ENCODE results near the gene TIMM44.
"Not testable (repeated sequence)": the region's sequence is repeated elsewhere in the genome, so short reads cannot be mapped to it uniquely, and the experiment has no call there.

Gene TIMM44

DNA sequence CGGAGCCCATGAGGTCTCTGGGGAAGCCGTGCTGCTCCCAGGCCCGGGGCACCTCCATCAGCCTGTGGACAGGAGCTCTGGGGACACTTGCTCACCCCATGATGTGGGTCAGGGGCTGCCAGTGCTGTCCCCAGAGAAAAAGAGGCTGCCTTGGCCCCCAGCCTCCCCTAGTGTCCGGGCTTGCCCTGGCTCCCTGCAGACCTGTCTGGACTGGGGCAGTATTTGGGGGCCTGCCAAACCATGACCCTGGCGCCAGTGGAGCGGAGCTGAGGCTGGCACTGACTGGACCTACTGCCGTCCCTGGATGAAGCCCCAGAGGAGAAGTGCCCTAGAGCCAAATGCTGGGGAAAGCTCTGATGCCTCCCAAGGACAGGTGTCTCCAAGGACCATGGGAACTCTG, 31.6 kb upstream of the TIMM44 start:
- no peak for DNase-seq

GRCh38 chr19:7973883-7974282, 30.4 kb upstream of the TIMM44 start:
- DNase-seq, result no peak

DNA sequence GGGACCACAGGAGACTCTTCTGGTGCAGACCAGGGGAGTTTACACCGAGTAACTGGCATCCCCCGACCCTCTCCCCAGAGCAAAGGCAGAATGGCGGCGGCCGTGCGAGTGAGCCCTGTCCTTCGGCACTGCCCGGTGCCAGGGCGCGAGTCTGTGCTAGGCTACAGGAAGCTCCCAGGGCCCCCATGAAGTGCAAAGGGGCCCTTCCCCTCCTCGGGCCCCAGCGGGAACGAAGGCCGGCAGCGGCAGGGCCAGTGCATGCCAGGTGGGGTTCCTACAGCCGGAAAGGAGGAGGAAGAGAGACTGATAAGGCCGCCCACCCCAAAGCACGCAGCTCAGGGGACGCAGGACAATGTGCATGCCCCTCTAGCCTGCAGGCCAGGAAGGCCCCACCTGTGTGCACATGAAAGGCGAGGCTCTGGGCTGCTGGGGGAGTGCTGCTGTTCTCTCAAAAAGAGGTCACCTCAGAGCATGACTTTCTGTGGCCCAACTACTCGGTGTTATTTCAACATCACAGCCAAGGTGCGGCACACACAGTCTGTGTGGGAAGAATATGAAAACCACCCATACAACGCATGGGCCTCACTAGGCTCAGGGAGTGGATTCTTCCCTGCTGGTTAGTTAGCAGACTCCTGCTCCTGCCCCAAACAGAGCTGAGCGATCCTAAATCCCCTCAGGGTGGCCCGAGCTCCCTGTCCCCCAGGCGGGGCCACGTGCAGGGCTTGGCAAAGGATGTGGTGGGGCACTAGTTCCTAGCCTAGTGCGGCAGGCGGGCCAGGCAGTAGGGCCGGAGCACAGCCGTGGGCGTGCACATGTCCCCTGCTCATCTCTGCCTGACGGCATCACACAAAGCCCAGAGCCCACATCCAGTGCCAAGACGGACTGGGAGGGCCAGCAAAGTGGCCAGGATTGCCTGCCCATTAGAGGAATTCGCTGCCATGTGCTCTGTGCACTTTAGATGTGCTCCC, 28.4 kb upstream of the TIMM44 start:
- DNase-seq, result no peak

GRCh38 chr19:7970716-7971448, 27.4 kb upstream of the TIMM44 start:
- DNase-seq, result peak; percentile 10

GRCh38 chr19:7969555-7969939, 26.1 kb upstream of the TIMM44 start:
- no peak for DNase-seq

GRCh38 chr19:7968796-7969554, 25.5 kb upstream of the TIMM44 start:
- DNase-seq, result no peak

DNA sequence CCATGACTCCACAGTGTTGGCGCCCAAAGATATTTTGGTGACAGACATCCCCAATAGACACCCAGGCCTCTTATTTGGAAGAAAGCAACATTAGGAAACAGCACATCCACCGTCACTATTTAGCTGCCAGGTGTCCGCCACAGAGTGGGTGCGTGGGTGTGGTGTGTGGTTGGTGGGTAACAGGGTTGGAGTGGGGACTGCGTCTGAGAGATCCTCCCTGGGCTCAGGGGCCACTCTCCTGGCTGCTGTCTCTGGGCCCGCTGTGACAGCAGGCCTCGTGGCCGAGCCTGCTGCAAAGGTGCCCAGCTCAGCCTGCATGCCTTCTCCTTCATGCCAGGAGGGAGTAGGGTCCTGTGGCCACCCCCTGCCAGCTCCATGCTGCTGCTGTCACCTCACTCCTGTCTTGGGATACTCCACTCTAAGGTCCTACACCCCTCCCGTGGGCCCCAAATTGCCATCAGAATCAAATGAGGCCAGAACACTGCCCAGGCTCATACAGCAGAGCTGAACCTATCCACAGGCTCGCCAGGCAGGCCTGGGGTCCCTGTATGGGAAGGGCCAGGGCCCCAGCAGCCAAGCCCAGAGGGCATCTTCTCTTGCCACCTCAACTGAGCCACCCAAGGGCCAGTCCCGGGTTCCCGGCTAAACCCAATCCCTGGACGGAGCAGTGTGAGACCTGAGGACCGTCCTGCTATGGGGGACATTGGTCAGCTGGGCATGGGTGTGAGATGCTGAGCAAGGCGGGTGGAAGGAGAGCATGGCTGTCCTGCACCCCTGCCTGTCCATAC, 24.7 kb upstream of the TIMM44 start:
- no peak for DNase-seq

- DNase-seq, result no peak
These were observed 22.6 kb upstream of the TIMM44 start for GRCh38 chr19:7965921-7966665.

DNA sequence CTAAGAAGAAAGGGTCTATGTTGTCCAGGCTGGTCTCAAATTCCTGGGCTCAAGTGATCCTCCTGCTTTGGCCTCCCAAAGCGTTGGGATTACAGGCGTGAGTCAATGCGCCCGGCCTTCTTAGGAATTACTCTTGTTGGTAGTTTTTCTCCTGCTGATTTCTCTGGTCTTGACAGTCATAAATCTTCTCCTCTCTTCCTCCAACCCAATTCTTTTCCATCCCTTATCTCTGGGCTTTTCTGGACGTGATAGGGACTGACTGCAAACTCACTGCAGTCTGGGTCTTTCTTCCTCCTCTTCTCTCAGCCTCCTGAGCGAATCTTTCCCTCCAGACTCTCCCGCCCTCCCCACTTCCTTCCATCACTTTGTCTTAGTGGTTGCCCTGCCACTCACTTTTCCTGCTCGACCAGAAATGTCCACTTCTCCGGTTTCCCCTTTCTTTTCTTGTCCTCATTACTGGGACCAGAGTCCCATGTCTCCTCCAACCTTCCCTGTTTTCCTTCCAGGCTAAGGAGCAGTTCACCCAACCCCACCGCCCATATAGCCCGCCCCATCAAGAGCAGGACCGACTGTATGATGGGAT, 21.9 kb upstream of the TIMM44 start:
- DNase-seq, result no peak

DNA sequence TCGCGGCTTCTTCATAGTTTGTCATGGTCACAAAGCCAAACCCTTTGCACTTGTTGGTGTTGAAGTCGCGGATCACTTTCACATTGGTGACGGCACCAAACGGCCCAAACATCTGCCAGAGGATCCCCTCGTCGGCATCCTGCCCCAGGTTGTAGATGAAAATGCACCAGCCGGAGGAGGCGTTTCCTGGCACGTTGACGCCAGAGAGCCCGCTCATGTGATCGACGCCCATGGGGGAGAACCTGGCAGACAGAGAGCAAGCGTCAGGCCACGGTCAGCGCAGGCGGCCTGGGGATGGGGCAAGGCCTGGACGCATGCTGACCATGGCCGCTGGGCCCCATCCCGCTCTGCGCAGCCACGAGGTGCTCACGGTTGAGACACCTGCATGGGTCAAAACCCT, 20.1 kb upstream of the TIMM44 start:
- DNase-seq, result no peak

- DNase-seq, result no peak
These were observed 19.3 kb upstream of the TIMM44 start for GRCh38 chr19:7962644-7963268.

DNA sequence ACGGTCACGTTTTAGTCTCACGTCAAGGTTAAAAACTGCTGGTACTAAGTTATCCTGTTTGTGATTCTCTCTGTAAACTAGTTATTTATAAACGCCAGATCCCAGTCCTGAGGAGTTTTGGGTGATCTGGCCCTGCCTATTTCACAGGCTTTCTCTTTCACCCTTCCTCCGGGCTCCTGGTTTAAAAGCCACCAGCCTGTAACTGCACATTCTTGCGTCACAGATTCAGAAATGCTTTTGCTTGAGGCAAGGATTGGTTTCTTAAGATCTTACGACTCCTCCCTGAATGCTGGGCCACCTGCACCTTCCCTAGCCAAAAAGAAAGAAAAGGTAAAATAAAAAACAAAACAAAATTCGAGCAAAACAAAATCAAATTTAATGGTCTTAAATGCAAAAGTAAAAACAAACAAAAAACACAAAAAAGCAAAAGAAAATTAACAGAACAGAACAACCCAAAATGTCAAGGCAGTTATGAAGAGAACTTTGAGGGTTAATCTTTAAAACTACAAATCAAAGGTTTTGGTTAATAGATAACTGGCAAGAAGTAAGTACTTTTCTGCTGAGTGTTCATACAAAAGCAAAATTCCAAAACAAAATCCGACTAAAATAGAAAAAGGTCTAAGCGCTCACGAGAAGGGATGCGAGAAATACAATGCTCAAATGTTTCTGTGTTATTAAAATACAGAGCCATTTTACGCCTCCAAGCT, 18.6 kb upstream of the TIMM44 start:
- no peak for DNase-seq

DNA sequence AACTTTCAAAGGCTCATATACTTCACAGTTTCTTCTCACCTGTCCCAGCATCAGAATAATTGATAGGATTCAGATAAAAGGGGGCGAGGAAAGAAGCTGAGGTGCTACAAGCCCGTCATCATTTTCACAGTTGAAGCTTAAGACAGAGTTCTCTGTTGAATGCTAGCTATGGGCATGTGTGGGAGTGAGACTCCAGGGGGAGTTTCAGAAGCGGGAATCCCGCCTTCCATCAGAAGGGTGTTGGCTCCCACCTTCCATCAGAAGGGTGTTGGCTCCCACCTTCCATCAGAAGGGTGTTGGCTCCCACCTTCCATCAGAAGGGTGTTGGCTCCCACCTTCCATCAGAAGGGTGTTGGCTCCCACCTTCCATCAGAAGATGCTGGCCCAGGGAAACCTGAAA, 17.6 kb upstream of the TIMM44 start:
- not testable (repeated sequence) for DNase-seq

DNA sequence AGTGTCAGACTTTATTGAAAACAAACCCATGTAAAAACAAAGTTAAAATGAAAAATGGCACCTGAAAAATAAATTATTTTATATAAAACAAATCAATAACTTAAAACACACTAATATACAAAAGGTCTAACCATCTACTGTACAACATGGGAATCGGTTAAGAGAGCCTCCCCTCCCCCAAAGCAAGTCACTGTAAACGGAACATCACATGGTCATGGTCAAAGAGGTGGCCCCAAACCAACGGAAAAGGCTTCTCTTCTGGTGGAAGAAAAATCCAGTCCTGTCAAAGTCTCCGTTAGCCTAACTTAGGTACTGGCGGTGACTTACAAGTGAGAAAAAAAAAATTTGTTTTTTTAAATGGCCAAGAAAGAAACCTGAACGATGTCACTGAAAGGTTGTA, 15.7 kb upstream of the TIMM44 start:
- no peak for DNase-seq

GRCh38 chr19:7955696-7956095, 12.2 kb upstream of the TIMM44 start:
- no peak for DNase-seq

DNA sequence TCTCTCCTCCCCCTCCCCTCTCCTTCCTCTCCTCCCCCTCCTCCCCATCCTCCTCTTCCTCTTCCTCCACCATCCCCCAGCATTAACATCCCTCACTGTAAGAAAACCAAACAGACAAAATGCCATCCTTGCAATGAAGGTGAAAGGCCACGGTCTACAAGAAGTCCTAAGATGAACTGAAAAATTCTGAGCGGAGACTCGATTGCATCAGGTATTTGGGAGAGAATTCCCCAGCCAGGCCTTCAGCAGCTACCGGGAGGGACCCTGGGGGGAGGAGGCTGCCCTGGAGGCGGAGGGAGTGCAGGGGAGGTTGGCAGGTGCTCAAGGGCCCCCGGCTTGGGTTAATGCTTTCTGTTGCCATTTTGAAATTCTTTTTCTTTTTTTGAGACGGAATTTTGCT, 10.1 kb upstream of the TIMM44 start:
- no peak for DNase-seq

DNA sequence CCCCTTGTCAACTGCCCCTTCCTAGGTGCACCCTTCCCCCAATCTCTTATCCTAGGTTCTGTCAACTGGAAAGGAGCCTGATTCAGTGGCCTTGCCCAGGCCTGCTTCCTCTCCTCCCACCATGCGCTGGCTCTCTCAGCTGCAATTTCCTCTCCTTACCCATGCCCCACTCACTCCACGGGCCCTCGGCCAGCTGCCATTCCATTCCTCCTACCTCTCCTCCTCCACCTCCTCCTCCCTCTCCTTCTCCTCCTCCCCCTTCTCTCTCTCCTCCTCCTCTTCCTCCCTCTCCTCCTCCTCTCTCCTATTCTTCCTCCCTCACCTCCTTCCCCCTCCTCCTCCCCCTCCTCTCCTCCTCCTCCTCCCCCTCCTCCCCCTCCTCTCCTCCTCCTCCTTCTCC, 9.6 kb upstream of the TIMM44 start:
- no peak for DNase-seq

DNA sequence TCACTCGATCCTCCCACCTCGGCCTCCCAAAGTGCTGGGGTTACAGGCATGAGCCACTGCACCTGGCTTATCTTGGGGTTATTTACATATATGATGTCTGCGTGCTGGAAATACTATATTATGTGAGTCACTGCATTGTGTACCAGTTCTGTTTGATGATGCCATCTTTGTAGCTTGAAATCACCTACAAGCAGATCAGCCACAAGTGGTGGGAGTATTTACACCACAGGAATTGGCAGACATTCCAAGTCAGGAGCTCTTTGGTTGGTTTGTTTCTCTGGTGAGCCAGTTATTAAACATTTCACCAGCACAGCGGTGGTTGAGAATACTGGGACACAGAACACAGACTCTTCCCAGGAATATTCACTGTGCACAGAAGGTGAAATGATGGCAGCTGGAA, 4.5 kb upstream of the TIMM44 start:
- no peak for DNase-seq

DNA sequence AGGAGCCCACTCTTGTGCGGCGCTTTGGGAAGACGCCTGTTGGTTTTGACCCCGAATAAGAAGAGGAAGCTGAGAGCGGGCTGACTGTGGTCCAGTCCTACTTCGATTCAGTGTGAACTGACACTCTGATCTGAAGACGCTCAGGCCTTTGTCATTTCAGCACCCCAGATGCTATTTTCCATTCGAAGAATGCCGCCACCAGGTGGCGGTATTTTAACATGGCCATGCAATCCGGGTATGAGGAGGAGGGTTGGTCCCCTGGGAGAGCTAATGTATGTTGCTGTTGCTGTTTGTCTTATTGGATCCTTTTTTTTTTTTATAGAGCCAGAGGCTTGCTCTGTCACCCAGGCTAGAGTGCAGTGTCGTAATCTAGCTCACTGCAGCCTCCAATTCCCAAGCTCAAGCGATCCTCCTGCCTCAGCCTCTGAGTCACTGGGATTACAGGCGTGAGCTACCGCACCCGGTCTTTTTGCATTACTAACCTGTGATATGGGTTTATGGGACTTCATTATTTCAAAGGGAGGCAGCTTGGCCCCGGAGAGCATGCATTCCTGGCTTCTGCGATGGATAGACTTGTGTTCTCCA, 803 bp upstream of the TIMM44 start:
- peak; percentile 88 for DNase-seq

GRCh38 chr19:7942981-7943443, 454 bp downstream of the TIMM44 start:
- no peak for DNase-seq
